ENCODE results near the gene CHD1. TPM values are rescaled to one million over a fixed set of nuclear protein-coding genes. Genes with fewer than 3 reads are reported as not detected.

The CHD1 gene
- total RNA-seq, 1 experiment from 2014 or later, result 41.8 TPM

DNA sequence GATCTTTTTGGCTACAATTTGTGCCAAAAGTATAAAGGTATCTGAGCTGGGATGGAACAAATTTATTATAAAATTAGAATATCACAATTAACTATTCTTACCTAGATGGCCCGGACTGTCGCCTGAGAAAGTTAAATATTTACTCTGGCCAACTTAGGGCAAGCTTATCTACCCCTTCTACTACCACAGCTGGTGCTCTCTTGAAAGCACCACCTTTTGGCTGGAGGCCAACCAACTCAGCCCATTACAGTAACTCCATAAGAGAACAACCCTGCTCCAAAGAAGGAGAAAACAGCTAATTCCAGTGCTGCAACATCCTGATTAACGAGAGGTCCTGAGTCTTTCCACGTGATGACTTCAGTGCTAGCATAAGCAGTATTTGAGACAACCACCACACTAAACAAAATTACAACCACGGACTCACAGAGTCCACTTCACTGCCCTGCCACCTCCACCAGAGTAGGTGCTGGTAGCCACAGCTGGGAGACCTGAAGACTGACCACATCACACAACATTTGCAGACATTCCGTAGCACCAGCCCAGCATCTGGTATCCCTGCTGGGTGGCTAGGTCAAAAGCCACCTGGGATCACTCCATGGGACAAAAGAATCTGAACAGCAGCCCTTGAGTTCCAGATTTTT, 112.1 kb downstream of the CHD1 start (continued):
- TF ChIP-seq, protein P1, sequence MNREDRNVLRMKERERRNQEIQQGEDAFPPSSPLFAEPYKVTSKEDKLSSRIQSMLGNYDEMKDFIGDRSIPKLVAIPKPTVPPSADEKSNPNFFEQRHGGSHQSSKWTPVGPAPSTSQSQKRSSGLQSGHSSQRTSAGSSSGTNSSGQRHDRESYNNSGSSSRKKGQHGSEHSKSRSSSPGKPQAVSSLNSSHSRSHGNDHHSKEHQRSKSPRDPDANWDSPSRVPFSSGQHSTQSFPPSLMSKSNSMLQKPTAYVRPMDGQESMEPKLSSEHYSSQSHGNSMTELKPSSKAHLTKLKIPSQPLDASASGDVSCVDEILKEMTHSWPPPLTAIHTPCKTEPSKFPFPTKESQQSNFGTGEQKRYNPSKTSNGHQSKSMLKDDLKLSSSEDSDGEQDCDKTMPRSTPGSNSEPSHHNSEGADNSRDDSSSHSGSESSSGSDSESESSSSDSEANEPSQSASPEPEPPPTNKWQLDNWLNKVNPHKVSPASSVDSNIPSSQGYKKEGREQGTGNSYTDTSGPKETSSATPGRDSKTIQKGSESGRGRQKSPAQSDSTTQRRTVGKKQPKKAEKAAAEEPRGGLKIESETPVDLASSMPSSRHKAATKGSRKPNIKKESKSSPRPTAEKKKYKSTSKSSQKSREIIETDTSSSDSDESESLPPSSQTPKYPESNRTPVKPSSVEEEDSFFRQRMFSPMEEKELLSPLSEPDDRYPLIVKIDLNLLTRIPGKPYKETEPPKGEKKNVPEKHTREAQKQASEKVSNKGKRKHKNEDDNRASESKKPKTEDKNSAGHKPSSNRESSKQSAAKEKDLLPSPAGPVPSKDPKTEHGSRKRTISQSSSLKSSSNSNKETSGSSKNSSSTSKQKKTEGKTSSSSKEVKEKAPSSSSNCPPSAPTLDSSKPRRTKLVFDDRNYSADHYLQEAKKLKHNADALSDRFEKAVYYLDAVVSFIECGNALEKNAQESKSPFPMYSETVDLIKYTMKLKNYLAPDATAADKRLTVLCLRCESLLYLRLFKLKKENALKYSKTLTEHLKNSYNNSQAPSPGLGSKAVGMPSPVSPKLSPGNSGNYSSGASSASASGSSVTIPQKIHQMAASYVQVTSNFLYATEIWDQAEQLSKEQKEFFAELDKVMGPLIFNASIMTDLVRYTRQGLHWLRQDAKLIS (CRISPR knock-in tag; IDR thresholded peaks at IDR 0.05; ENCODE audit: borderline replicate concordance), result no peak
- TF ChIP-seq ZNF671 (CRISPR knock-in tag; IDR thresholded peaks at IDR 0.05), result no peak

DNA sequence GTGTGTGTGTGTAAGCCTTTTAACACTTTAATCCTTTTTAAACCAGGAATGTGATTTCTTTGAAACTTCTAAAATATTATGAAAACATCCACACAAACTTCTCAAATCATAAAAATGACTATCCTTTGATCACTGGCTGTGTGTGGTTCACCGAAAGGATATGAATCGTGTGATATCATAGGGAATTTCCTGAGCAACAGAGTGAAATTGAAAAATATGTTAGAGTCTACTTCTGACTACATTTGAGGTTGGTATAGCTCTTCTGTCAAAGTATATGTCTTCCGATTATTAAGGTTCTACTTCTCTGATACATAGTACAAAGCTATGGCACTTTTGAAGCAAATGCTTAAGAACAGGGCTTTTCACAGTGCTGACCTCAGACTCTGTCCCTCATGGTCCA, 115.1 kb downstream of the CHD1 start:
- no peak for TF ChIP-seq ZNF317 (CRISPR knock-in tag; IDR thresholded peaks at IDR 0.05; ENCODE audit: borderline replicate concordance, low read depth)
- no peak for TF ChIP-seq SMAD4 (CRISPR knock-in tag; IDR thresholded peaks at IDR 0.05)
- TF ChIP-seq ETV6 (CRISPR knock-in tag; IDR thresholded peaks at IDR 0.05), result no peak
- H3K36me3 Mint-ChIP-seq, result no peaks in the 10 kb centered on the region
- CTCF ChIA-PET, result no interaction called here
- no peak for DNase-seq (ENCODE audit: low spot score)
- POLR2A ChIA-PET, result no interaction called here
- no peak for ATAC-seq
- H3K9me3 Mint-ChIP-seq, result peaks cover 4% of the 10 kb centered on the region
- no peak overlapping the region for H3K27ac Mint-ChIP-seq
- no peaks in the 10 kb centered on the region for H3K27me3 Mint-ChIP-seq (ENCODE audit: low read depth)
- no peak overlapping the region for H3K4me3 Mint-ChIP-seq
- no peaks in the 10 kb centered on the region for H3K4me1 Mint-ChIP-seq

DNA sequence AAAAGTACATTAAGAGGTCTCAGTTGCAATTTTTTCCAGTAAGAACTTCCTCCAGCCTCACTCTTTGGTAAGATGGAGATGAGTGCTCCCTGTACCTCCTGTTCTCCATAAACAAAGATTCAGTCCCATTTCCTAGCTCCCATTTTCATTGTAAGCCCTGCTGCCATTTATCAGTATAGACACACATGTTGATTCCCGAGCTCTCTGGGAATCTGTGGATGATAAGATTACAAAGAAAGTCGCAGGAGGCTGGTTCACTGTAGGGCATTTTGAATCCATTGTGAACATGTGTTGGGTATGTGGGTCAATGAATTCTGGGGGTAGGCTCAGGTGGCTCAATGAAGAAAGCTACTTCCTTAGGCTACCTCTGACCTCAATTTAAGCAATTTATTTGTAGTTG, 118.6 kb downstream of the CHD1 start:
- no peak for TF ChIP-seq FOXP1 (CRISPR knock-in tag; IDR thresholded peaks at IDR 0.05; ENCODE audit: borderline replicate concordance)
- TF ChIP-seq GTF2I (CRISPR knock-in tag; conservative IDR thresholded peaks at IDR 0.05), result no peak
- TF ChIP-seq NR2C2 (CRISPR knock-in tag; IDR thresholded peaks at IDR 0.05), result no peak
- TF ChIP-seq ZNF423 (CRISPR knock-in tag; IDR thresholded peaks at IDR 0.05), result no peak
- TF ChIP-seq, protein P2, sequence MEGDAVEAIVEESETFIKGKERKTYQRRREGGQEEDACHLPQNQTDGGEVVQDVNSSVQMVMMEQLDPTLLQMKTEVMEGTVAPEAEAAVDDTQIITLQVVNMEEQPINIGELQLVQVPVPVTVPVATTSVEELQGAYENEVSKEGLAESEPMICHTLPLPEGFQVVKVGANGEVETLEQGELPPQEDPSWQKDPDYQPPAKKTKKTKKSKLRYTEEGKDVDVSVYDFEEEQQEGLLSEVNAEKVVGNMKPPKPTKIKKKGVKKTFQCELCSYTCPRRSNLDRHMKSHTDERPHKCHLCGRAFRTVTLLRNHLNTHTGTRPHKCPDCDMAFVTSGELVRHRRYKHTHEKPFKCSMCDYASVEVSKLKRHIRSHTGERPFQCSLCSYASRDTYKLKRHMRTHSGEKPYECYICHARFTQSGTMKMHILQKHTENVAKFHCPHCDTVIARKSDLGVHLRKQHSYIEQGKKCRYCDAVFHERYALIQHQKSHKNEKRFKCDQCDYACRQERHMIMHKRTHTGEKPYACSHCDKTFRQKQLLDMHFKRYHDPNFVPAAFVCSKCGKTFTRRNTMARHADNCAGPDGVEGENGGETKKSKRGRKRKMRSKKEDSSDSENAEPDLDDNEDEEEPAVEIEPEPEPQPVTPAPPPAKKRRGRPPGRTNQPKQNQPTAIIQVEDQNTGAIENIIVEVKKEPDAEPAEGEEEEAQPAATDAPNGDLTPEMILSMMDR (IDR thresholded peaks at IDR 0.05), result no peak
- TF ChIP-seq, protein P3, sequence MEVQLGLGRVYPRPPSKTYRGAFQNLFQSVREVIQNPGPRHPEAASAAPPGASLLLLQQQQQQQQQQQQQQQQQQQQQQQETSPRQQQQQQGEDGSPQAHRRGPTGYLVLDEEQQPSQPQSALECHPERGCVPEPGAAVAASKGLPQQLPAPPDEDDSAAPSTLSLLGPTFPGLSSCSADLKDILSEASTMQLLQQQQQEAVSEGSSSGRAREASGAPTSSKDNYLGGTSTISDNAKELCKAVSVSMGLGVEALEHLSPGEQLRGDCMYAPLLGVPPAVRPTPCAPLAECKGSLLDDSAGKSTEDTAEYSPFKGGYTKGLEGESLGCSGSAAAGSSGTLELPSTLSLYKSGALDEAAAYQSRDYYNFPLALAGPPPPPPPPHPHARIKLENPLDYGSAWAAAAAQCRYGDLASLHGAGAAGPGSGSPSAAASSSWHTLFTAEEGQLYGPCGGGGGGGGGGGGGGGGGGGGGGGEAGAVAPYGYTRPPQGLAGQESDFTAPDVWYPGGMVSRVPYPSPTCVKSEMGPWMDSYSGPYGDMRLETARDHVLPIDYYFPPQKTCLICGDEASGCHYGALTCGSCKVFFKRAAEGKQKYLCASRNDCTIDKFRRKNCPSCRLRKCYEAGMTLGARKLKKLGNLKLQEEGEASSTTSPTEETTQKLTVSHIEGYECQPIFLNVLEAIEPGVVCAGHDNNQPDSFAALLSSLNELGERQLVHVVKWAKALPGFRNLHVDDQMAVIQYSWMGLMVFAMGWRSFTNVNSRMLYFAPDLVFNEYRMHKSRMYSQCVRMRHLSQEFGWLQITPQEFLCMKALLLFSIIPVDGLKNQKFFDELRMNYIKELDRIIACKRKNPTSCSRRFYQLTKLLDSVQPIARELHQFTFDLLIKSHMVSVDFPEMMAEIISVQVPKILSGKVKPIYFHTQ (CRISPR knock-in tag; IDR thresholded peaks at IDR 0.05), result no peak
- TF ChIP-seq, protein P4, sequence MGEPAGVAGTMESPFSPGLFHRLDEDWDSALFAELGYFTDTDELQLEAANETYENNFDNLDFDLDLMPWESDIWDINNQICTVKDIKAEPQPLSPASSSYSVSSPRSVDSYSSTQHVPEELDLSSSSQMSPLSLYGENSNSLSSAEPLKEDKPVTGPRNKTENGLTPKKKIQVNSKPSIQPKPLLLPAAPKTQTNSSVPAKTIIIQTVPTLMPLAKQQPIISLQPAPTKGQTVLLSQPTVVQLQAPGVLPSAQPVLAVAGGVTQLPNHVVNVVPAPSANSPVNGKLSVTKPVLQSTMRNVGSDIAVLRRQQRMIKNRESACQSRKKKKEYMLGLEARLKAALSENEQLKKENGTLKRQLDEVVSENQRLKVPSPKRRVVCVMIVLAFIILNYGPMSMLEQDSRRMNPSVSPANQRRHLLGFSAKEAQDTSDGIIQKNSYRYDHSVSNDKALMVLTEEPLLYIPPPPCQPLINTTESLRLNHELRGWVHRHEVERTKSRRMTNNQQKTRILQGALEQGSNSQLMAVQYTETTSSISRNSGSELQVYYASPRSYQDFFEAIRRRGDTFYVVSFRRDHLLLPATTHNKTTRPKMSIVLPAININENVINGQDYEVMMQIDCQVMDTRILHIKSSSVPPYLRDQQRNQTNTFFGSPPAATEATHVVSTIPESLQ (CRISPR knock-in tag; IDR thresholded peaks at IDR 0.05), result no peak
- no peak for TF ChIP-seq SP1 (CRISPR knock-in tag; conservative IDR thresholded peaks at IDR 0.05)
- no peak for TF ChIP-seq KAT7 (CRISPR knock-in tag; IDR thresholded peaks at IDR 0.05; ENCODE audit: borderline replicate concordance)
- TF ChIP-seq, protein P5, sequence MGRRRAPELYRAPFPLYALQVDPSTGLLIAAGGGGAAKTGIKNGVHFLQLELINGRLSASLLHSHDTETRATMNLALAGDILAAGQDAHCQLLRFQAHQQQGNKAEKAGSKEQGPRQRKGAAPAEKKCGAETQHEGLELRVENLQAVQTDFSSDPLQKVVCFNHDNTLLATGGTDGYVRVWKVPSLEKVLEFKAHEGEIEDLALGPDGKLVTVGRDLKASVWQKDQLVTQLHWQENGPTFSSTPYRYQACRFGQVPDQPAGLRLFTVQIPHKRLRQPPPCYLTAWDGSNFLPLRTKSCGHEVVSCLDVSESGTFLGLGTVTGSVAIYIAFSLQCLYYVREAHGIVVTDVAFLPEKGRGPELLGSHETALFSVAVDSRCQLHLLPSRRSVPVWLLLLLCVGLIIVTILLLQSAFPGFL (CRISPR knock-in tag; IDR thresholded peaks at IDR 0.05; ENCODE audit: borderline replicate concordance), result no peak
- no peak for TF ChIP-seq RELA (CRISPR knock-in tag; IDR thresholded peaks at IDR 0.05; ENCODE audit: borderline replicate concordance)
- TF ChIP-seq TEAD1 (CRISPR knock-in tag; IDR thresholded peaks at IDR 0.05), result no peak
- ATAC-seq (no peak), DNase-seq (ENCODE audit: low spot score) (no peak)
- ChIA-PET CTCF (interaction anchor here (1.7 kb wide), 1 partner anchor 14 kb away, joined by 7 read pairs; no protein-coding TSS in a partner anchor), POLR2A (no interaction called here)
- Mint-ChIP-seq H3K9me3 (peaks cover 37% of the 10 kb centered on the region), H3K4me1 (no peaks in the 10 kb centered on the region), H3K36me3 (peaks cover 31% of the 10 kb centered on the region), H3K27me3 (ENCODE audit: low read depth) (no peaks in the 10 kb centered on the region), H3K27ac (no peak overlapping the region), H3K4me3 (no peak overlapping the region)

All from WTC11 (cell line).